GM12874 (cell line): ENCODE data around the gene MZB1.

ENCODE experiments used
- TF ChIP-seq, protein P1 (sequence below): IDR thresholded peaks from 2 replicates; pipeline ENCODE4 v1.5.1; 2011; ENCODE audit warnings: low read depth, mild to moderate bottlenecking, control low read depth, low read length, moderate library complexity; ENCODE audit not compliant: insufficient read depth

Gene MZB1

GRCh38 chr5:139407517-139407916 lies 17.8 kb upstream of the MZB1 start:
- TF ChIP-seq, protein P1, sequence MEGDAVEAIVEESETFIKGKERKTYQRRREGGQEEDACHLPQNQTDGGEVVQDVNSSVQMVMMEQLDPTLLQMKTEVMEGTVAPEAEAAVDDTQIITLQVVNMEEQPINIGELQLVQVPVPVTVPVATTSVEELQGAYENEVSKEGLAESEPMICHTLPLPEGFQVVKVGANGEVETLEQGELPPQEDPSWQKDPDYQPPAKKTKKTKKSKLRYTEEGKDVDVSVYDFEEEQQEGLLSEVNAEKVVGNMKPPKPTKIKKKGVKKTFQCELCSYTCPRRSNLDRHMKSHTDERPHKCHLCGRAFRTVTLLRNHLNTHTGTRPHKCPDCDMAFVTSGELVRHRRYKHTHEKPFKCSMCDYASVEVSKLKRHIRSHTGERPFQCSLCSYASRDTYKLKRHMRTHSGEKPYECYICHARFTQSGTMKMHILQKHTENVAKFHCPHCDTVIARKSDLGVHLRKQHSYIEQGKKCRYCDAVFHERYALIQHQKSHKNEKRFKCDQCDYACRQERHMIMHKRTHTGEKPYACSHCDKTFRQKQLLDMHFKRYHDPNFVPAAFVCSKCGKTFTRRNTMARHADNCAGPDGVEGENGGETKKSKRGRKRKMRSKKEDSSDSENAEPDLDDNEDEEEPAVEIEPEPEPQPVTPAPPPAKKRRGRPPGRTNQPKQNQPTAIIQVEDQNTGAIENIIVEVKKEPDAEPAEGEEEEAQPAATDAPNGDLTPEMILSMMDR = no peak

- TF ChIP-seq, protein P1 = no peak
Measured at GRCh38 chr5:139406963-139407362, 17.2 kb upstream of the MZB1 start.

DNA sequence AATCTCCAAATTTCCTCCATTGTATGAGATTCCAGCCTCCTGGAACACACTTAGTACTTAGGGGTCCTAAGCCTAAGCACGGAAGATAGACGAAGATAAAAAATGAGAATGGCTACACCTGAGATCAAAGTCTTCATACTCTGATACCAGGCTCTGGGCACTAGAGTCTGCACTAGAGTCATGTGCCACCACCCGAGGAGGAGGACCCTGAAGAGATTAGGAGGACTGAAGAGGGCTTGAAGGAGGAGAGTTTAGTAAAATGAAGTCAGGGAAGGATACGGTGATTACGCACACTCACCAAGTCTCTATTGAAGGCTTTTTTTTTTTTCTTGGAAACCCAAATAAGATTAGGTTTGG lies 14.7 kb upstream of the MZB1 start:
- TF ChIP-seq, protein P1 = no peak

DNA sequence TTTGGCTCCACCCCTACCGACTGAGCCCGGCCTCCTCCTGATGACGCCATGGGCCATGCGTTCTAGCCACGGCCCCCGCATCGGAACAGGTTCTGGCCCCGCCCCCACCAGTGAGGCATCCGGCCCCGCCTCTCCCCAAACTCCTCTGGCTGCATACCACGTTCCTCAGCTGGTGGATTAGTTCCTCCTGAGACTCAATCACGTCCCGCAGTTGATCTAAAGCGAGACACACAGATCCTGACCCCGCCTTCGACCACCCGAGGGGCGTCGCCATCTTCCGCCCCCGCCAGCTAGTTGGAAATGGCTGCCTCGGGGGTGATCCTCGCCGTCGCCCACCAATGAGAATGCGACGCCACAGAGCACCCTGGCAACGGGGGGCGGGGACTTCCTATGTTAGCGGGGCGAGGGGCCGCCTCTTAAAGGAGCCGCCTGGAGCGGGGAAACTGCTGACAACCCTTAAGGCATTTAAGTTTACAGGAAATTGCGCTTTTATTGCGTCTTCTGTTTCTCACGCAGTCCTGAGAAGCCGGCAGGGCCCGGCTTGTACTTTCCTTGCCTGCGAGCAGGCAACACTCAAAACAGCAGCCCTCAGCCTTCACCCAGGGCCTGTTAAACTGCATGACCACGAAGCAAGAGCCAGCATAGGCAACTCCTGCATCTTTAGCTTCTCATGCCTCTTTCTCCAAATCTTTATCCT lies 14.2 kb upstream of the MZB1 start, which contains the start of gene SPATA24:
Gene SPATA24, minus strand, starts transcription at position 303 of the 697 bp plus-strand sequence. Its CDS starts 29 bp downstream, at position 274.
- TF ChIP-seq, protein P1 = no peak

DNA sequence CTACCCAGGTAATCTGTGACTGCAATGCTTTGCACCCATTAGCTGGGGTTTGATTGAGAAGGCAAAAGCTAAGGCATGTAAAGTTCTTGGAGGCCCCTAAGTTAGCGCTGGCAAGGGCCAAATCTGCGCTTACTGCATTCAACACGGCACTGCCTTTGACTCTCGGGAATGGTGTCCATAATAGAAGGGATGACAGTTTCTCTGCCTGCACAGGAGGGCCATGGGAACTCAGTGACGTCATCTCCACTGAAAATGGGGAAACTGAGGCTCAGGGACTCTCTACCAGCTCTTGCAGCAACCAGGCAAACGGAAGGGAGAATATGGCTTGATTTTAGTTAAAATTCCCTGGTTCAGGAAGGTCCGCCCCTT lies 13.7 kb upstream of the MZB1 start:
- TF ChIP-seq, protein P1 = no peak

- TF ChIP-seq, protein P1 = peak; percentile 55
Measured at GRCh38 chr5:139402561-139403158, 12.9 kb upstream of the MZB1 start.

GRCh38 chr5:139401546-139401945 lies 11.8 kb upstream of the MZB1 start:
- TF ChIP-seq, protein P1 = no peak
